ENCODE data around the gene EVA1C. TPM values are rescaled to one million over a fixed set of nuclear protein-coding genes. Genes with fewer than 3 reads are reported as not detected.

Gene EVA1C
- total and polyA plus RNA-seq, 2 experiments from 2014 or later: 4.6 to 6.9 TPM

DNA sequence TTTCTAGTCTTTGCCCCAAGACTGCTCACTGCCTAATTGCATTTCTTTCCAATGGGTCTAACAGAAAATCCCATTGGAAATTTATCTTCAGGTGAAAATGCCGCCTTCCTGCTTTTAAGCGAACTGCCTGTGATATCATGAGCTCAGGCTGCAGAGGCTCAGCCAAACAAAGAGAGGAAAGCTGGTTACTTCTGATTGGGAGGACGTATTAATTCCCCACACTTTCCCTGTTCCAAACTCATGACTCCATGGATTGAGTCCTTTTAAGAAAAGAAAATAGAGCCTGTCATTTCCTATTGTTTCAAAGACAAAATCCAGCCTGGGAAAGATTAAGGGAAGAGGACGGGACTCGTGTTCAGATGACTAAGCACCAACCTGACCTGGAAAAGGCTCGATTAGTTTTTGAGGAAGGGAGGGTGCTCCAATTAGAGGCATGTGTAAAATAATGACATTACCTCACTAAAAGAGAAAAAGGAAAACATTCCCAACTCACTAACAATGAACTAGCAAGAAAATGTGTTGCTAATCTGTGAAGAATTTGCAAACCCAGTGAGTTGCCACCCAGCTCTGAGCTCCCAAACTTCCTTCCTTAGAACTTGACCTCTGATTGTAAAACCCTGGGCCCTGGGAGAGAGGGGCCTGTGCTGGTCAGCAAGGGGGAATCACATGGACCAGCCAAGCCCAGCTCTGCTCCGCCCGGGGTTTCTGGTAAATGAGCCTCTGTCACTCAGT, 111.6 kb downstream of the EVA1C start:
- TF ChIP-seq ETS1 (IDR thresholded peaks at IDR 0.05): no peak
- no peak for TF ChIP-seq EZH2phosphoT487 (IDR thresholded peaks at IDR 0.05; ENCODE audit: unreplicated experiment)
- TF ChIP-seq POLR2AphosphoS5 (IDR thresholded peaks at IDR 0.05; ENCODE audit: low read depth): no peak
- TF ChIP-seq STAT1 (IDR thresholded peaks at IDR 0.05; ENCODE audit: unreplicated experiment): no peak
- TF ChIP-seq EZH2 (IDR thresholded peaks at IDR 0.05; ENCODE audit: low read depth, unreplicated experiment): no peak
- no peak for TF ChIP-seq ZNF114 (CRISPR knock-in tag; IDR thresholded peaks at IDR 0.05)
- no peak for TF ChIP-seq CREB1 (CRISPR knock-in tag; IDR thresholded peaks at IDR 0.05; ENCODE audit: low read depth)
- TF ChIP-seq NANOG (IDR thresholded peaks at IDR 0.05; ENCODE audit: borderline replicate concordance): no peak
- TF ChIP-seq, protein P1, sequence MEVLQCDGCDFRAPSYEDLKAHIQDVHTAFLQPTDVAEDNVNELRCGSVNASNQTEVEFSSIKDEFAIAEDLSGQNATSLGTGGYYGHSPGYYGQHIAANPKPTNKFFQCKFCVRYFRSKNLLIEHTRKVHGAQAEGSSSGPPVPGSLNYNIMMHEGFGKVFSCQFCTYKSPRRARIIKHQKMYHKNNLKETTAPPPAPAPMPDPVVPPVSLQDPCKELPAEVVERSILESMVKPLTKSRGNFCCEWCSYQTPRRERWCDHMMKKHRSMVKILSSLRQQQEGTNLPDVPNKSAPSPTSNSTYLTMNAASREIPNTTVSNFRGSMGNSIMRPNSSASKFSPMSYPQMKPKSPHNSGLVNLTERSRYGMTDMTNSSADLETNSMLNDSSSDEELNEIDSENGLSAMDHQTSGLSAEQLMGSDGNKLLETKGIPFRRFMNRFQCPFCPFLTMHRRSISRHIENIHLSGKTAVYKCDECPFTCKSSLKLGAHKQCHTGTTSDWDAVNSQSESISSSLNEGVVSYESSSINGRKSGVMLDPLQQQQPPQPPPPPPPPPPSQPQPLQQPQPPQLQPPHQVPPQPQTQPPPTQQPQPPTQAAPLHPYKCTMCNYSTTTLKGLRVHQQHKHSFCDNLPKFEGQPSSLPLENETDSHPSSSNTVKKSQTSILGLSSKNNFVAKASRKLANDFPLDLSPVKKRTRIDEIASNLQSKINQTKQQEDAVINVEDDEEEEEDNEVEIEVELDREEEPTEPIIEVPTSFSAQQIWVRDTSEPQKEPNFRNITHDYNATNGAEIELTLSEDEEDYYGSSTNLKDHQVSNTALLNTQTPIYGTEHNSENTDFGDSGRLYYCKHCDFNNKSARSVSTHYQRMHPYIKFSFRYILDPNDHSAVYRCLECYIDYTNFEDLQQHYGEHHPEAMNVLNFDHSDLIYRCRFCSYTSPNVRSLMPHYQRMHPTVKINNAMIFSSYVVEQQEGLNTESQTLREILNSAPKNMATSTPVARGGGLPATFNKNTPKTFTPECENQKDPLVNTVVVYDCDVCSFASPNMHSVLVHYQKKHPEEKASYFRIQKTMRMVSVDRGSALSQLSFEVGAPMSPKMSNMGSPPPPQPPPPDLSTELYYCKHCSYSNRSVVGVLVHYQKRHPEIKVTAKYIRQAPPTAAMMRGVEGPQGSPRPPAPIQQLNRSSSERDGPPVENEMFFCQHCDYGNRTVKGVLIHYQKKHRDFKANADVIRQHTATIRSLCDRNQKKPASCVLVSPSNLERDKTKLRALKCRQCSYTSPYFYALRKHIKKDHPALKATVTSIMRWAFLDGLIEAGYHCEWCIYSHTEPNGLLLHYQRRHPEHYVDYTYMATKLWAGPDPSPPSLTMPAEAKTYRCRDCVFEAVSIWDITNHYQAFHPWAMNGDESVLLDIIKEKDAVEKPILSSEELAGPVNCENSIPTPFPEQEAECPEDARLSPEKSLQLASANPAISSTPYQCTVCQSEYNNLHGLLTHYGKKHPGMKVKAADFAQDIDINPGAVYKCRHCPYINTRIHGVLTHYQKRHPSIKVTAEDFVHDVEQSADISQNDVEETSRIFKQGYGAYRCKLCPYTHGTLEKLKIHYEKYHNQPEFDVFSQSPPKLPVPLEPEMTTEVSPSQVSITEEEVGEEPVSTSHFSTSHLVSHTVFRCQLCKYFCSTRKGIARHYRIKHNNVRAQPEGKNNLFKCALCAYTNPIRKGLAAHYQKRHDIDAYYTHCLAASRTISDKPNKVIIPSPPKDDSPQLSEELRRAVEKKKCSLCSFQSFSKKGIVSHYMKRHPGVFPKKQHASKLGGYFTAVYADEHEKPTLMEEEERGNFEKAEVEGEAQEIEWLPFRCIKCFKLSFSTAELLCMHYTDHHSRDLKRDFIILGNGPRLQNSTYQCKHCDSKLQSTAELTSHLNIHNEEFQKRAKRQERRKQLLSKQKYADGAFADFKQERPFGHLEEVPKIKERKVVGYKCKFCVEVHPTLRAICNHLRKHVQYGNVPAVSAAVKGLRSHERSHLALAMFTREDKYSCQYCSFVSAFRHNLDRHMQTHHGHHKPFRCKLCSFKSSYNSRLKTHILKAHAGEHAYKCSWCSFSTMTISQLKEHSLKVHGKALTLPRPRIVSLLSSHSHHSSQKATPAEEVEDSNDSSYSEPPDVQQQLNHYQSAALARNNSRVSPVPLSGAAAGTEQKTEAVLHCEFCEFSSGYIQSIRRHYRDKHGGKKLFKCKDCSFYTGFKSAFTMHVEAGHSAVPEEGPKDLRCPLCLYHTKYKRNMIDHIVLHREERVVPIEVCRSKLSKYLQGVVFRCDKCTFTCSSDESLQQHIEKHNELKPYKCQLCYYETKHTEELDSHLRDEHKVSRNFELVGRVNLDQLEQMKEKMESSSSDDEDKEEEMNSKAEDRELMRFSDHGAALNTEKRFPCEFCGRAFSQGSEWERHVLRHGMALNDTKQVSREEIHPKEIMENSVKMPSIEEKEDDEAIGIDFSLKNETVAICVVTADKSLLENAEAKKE (CRISPR knock-in tag; IDR thresholded peaks at IDR 0.05): no peak
- TF ChIP-seq ZNF331 (CRISPR knock-in tag; IDR thresholded peaks at IDR 0.05; ENCODE audit: low read depth): no peak
- TF ChIP-seq JUNB (IDR thresholded peaks at IDR 0.05; ENCODE audit: unreplicated experiment): no peak
- TF ChIP-seq, protein P2, sequence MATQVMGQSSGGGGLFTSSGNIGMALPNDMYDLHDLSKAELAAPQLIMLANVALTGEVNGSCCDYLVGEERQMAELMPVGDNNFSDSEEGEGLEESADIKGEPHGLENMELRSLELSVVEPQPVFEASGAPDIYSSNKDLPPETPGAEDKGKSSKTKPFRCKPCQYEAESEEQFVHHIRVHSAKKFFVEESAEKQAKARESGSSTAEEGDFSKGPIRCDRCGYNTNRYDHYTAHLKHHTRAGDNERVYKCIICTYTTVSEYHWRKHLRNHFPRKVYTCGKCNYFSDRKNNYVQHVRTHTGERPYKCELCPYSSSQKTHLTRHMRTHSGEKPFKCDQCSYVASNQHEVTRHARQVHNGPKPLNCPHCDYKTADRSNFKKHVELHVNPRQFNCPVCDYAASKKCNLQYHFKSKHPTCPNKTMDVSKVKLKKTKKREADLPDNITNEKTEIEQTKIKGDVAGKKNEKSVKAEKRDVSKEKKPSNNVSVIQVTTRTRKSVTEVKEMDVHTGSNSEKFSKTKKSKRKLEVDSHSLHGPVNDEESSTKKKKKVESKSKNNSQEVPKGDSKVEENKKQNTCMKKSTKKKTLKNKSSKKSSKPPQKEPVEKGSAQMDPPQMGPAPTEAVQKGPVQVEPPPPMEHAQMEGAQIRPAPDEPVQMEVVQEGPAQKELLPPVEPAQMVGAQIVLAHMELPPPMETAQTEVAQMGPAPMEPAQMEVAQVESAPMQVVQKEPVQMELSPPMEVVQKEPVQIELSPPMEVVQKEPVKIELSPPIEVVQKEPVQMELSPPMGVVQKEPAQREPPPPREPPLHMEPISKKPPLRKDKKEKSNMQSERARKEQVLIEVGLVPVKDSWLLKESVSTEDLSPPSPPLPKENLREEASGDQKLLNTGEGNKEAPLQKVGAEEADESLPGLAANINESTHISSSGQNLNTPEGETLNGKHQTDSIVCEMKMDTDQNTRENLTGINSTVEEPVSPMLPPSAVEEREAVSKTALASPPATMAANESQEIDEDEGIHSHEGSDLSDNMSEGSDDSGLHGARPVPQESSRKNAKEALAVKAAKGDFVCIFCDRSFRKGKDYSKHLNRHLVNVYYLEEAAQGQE (IDR thresholded peaks at IDR 0.05; ENCODE audit: unreplicated experiment): no peak
- TF ChIP-seq, protein P3, sequence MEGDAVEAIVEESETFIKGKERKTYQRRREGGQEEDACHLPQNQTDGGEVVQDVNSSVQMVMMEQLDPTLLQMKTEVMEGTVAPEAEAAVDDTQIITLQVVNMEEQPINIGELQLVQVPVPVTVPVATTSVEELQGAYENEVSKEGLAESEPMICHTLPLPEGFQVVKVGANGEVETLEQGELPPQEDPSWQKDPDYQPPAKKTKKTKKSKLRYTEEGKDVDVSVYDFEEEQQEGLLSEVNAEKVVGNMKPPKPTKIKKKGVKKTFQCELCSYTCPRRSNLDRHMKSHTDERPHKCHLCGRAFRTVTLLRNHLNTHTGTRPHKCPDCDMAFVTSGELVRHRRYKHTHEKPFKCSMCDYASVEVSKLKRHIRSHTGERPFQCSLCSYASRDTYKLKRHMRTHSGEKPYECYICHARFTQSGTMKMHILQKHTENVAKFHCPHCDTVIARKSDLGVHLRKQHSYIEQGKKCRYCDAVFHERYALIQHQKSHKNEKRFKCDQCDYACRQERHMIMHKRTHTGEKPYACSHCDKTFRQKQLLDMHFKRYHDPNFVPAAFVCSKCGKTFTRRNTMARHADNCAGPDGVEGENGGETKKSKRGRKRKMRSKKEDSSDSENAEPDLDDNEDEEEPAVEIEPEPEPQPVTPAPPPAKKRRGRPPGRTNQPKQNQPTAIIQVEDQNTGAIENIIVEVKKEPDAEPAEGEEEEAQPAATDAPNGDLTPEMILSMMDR (conservative IDR thresholded peaks at IDR 0.05; ENCODE audit: low read depth in 2 of 2): no peak
- no peaks in the 10 kb centered on the region for H3K79me2 ChIP-seq (replicated peaks; ENCODE audit: insufficient read depth)
- no peaks in the 10 kb centered on the region for H4K20me1 ChIP-seq (replicated peaks; ENCODE audit: insufficient read depth)
- peaks cover 4% of the 10 kb centered on the region for H3K9me3 Mint-ChIP-seq
- H2AFZ ChIP-seq: peak overlapping the region; percentile 96
- no peak overlapping the region for H3K4me3 ChIP-seq
- DNase-seq (ENCODE audit: low spot score) (no peak), ATAC-seq (peak; percentile 17; the same call in 2 of the 3 replicates)
- no peak overlapping the region for H3K4me3 Mint-ChIP-seq
- peaks cover 8% of the 10 kb centered on the region; the same call in 1 of the 2 replicates for H3F3A ChIP-seq (replicated peaks; ENCODE audit: low read depth)
- peak overlapping the region; percentile 35; the same call in 1 of the 2 replicates for H3K4me2 ChIP-seq
- H3K4me1 ChIP-seq (ENCODE audit: insufficient read depth): peaks cover 24% of the 10 kb centered on the region
- H3K36me3 Mint-ChIP-seq (ENCODE audit: low read depth): peaks cover under 1% of the 10 kb centered on the region; the same call in 2 of the 3 replicates
- H3K4me1 Mint-ChIP-seq: peaks cover 37% of the 10 kb centered on the region
- no peaks in the 10 kb centered on the region for H3K27me3 ChIP-seq (ENCODE audit: insufficient read depth)
- H3K27me3 Mint-ChIP-seq (ENCODE audit: insufficient read depth, low read depth, poor library complexity): peaks cover 2% of the 10 kb centered on the region
- H3K27ac Mint-ChIP-seq: peak overlapping the region; percentile 81
- no peaks in the 10 kb centered on the region for H3K9me2 ChIP-seq (ENCODE audit: insufficient read depth)
- H3K27ac ChIP-seq (ENCODE audit: low read depth): peak overlapping the region; percentile 85
- no peaks in the 10 kb centered on the region for H3K36me3 ChIP-seq (ENCODE audit: insufficient read depth)
